ENCODE results near the gene TEX13B.

DNA sequence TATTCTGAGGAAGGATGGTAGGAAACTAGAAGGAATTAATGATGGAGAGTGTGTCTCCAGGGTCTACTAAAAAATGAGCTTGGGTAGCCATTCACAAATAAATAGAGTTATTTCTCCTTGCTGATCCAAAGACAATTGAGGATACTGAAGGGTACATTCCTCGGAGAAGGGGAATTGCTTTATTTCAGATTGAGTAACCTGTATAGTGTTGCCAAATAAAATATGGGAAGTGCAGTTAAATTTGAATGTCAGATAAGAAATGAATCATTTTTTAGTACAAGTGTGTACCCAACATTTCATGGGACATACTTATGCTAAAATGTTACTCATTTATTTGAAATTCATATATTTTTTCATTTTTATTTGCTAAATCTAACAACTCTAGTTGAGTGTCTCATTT lies 46.7 kb upstream of the TEX13B start:
- TF ChIP-seq POLR2AphosphoS5 (IDR thresholded peaks at IDR 0.05; ENCODE audit: low read depth, low read length) (no peak), TAF1 (IDR thresholded peaks at IDR 0.05; ENCODE audit: borderline replicate concordance, insufficient read depth, low read length) (no peak), SIN3A (IDR thresholded peaks at IDR 0.05; ENCODE audit: borderline replicate concordance, insufficient read depth, low read length) (no peak), FOXP2 (optimal IDR thresholded peaks at IDR 0.05; ENCODE audit: borderline replicate concordance, extremely low read depth, extremely low read length, insufficient read depth) (no peak)
- TF ChIP-seq, protein P1, sequence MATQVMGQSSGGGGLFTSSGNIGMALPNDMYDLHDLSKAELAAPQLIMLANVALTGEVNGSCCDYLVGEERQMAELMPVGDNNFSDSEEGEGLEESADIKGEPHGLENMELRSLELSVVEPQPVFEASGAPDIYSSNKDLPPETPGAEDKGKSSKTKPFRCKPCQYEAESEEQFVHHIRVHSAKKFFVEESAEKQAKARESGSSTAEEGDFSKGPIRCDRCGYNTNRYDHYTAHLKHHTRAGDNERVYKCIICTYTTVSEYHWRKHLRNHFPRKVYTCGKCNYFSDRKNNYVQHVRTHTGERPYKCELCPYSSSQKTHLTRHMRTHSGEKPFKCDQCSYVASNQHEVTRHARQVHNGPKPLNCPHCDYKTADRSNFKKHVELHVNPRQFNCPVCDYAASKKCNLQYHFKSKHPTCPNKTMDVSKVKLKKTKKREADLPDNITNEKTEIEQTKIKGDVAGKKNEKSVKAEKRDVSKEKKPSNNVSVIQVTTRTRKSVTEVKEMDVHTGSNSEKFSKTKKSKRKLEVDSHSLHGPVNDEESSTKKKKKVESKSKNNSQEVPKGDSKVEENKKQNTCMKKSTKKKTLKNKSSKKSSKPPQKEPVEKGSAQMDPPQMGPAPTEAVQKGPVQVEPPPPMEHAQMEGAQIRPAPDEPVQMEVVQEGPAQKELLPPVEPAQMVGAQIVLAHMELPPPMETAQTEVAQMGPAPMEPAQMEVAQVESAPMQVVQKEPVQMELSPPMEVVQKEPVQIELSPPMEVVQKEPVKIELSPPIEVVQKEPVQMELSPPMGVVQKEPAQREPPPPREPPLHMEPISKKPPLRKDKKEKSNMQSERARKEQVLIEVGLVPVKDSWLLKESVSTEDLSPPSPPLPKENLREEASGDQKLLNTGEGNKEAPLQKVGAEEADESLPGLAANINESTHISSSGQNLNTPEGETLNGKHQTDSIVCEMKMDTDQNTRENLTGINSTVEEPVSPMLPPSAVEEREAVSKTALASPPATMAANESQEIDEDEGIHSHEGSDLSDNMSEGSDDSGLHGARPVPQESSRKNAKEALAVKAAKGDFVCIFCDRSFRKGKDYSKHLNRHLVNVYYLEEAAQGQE (IDR thresholded peaks at IDR 0.05; ENCODE audit: insufficient read depth in 1 of 2, low read depth in 2 of 2, low read length in 2 of 2), result no peak
